Measurements from ENCODE around the gene ASCL2. TPM values are rescaled to one million over a fixed set of nuclear protein-coding genes. Genes with fewer than 3 reads are reported as not detected.

ASCL2 gene
- total and polyA plus RNA-seq, 2 experiments from 2014 or later, result not detected

- no peaks in the 10 kb centered on the region for H3K9me3 ChIP-seq (ENCODE audit: low read depth)
- H3K36me3 ChIP-seq, result no peaks in the 10 kb centered on the region
- peak overlapping the region; percentile 91 for H3K27ac ChIP-seq
- no peaks in the 10 kb centered on the region for H3K27me3 ChIP-seq
- no peak for TF ChIP-seq CTCF (IDR thresholded peaks at IDR 0.05; ENCODE audit: low read depth, low read length)
- peaks cover 57% of the 10 kb centered on the region for H3K4me1 ChIP-seq (ENCODE audit: low read depth)
- no peak overlapping the region for H3K4me3 ChIP-seq
- peak in 1 of 2 donors; percentile 79 for DNase-seq (ENCODE audit: low read depth in 1 of 2, low spot score in 1 of 2)
Measured at GRCh38 chr11:2303627-2304505, 33.5 kb upstream of the ASCL2 start.

- Histone ChIP-seq H3K4me3 (no peak overlapping the region), H3K27me3 (no peaks in the 10 kb centered on the region), H3K4me1 (ENCODE audit: low read depth) (peaks cover 64% of the 10 kb centered on the region), H3K27ac (peak overlapping the region; percentile 91), H3K9me3 (ENCODE audit: low read depth) (no peaks in the 10 kb centered on the region), H3K36me3 (no peaks in the 10 kb centered on the region)
- no peak for TF ChIP-seq CTCF (IDR thresholded peaks at IDR 0.05; ENCODE audit: low read depth, low read length)
- DNase-seq (ENCODE audit: low read depth in 1 of 2, low spot score in 1 of 2), result no peak
Measured at GRCh38 chr11:2302896-2303626, 32.7 kb upstream of the ASCL2 start.

GRCh38 chr11:2302306-2302895, 32.0 kb upstream of the ASCL2 start:
- H3K4me3 ChIP-seq, result no peak overlapping the region
- TF ChIP-seq CTCF (IDR thresholded peaks at IDR 0.05; ENCODE audit: low read depth, low read length), result no peak
- H3K27me3 ChIP-seq, result no peaks in the 10 kb centered on the region
- no peak for DNase-seq (ENCODE audit: low read depth in 1 of 2, low spot score in 1 of 2)
- H3K36me3 ChIP-seq, result no peaks in the 10 kb centered on the region
- peaks cover 66% of the 10 kb centered on the region for H3K4me1 ChIP-seq (ENCODE audit: low read depth)
- H3K27ac ChIP-seq, result peak overlapping the region; percentile 91
- H3K9me3 ChIP-seq (ENCODE audit: low read depth), result no peaks in the 10 kb centered on the region

GRCh38 chr11:2301631-2302305, 31.4 kb upstream of the ASCL2 start, which contains the start of the genes C11orf21 and TSPAN32:
TSS of gene C11orf21 (minus strand) at chr11:2301918. CDS start at chr11:2301808, 110 bp downstream.
TSS of gene TSPAN32 (plus strand) at chr11:2302013. CDS start at chr11:2302150, 137 bp downstream.
- peaks cover 66% of the 10 kb centered on the region for H3K4me1 ChIP-seq (ENCODE audit: low read depth)
- H3K27me3 ChIP-seq, result no peaks in the 10 kb centered on the region
- H3K27ac ChIP-seq, result peak within 1 kb of the TSS; percentile 91
- no peak for TF ChIP-seq CTCF (IDR thresholded peaks at IDR 0.05; ENCODE audit: low read depth, low read length)
- no peaks in the 10 kb centered on the region for H3K9me3 ChIP-seq (ENCODE audit: low read depth)
- DNase-seq (ENCODE audit: low read depth in 1 of 2, low spot score in 1 of 2), result peak; percentile 49 to 77
- no peak within 1 kb of the TSS for H3K4me3 ChIP-seq
- no peaks in the 10 kb centered on the region for H3K36me3 ChIP-seq
